Peyer's patch (tissue), 4 donors: ENCODE results near the gene HAP1.

Experiments
- CTCF ChIP-seq, 6 experiments: fragments of 450-650 bp in 4 of 6; fragments of 200-600 bp in 2 of 6; sonication (generic) in 1 of 6; IDR thresholded peaks; one replicate each; pipeline ENCODE4 v1.5.1; 2017 to 2019; ENCODE audit warnings: antibody characterized with exemption in 6 of 6, mild to moderate bottlenecking in 3 of 6, moderate library complexity in 1 of 6
- POLR2A ChIP-seq, 2 donors: fragments of 450-650 bp; IDR thresholded peaks; one replicate each; pipeline ENCODE4 v1.5.1; 2017; ENCODE audit warnings: antibody characterized with exemption in 2 of 2, mild to moderate bottlenecking in 2 of 2, moderate library complexity in 2 of 2

- TF ChIP-seq CTCF (IDR thresholded peaks at IDR 0.05), result no peak
- TF ChIP-seq POLR2A (IDR thresholded peaks at IDR 0.05), result no peak
Measured at GRCh38 chr17:41692722-41693521, 41.5 kb downstream of the HAP1 start.
